Measurements from ENCODE around the gene ATG2A.

GRCh38 chr11:64934682-64935358 lies 17.8 kb upstream of the ATG2A start:
- TF ChIP-seq POLR2A (IDR thresholded peaks at IDR 0.05; ENCODE audit: low read length) (peak; percentile 26), GATA1 (IDR thresholded peaks at IDR 0.05; ENCODE audit: low read depth, low read length) (no peak)

All from erythroblast (primary cell).